ENCODE measurements around the gene NOBOX.
"Not testable (repeated sequence)": the region's sequence is repeated elsewhere in the genome, so short reads cannot be mapped to it uniquely, and the experiment has no call there.

Gene NOBOX

DNA sequence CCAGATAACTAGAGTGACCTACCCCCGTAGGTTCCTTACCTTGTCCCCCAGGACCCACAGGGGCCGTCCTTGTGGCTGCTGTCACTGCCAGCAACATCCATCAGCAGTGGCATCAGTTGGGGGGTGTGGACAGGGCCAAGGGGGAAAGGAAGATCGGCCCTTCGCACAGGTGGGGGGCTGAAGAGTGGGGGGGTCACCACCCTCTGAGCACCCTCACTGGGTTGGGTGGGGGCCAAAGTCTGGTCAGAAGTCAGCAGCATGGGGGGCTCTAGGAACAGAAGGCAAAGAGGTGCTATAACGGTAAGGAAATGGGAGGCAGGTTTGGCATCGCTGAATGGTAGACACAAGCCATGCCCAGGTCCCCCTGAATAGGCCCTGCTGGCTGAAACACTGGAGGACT, 4.6 kb downstream of the NOBOX start:
- H3K4me3 ChIP-seq (ENCODE audit: low read length), result no peak overlapping the region

DNA sequence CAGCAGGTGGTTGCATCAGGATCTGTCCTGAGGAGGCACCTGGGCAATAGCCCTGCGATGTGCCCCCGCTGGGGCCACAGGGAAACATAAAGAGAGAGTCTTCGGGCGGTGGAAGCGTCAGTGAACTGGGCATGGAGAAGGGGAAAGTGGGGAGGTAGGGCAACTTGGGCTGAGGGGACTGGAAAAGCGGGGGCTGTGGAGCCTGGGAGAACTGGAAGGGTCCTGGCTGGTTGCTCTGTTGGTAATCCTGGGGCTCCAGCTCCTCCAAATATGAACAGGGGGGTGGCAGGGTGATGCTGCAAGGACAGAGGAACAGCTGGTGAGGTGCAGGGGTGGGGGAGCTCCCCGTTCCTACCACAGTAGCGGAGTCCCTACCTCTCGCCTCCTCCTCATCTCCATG, 5.2 kb downstream of the NOBOX start:
- DNase-seq (ENCODE audit: low read depth, low spot score), result no peak

More for the DNA sequence above, 4.6 kb downstream of the NOBOX start:
- DNase-seq (ENCODE audit: low read depth, low spot score), result no peak

GRCh38 chr7:144397086-144397485, 6.4 kb downstream of the NOBOX start:
- DNase-seq (ENCODE audit: low read depth, low spot score), result no peak

More for the DNA sequence above, 5.2 kb downstream of the NOBOX start:
- no peak overlapping the region for H3K4me3 ChIP-seq (ENCODE audit: low read length)

GRCh38 chr7:144391823-144392255, 11.7 kb downstream of the NOBOX start:
- DNase-seq (ENCODE audit: low read depth, low spot score), result peak; percentile 41
- no peak overlapping the region for H3K4me3 ChIP-seq (ENCODE audit: low read length)

More at GRCh38 chr7:144397086-144397485, 6.4 kb downstream of the NOBOX start:
- H3K4me3 ChIP-seq (ENCODE audit: low read length), result no peak overlapping the region

GRCh38 chr7:144391014-144391413, 12.5 kb downstream of the NOBOX start:
- DNase-seq (ENCODE audit: low read depth, low spot score), result no peak
- no peak overlapping the region for H3K4me3 ChIP-seq (ENCODE audit: low read length)

- no peak overlapping the region for H3K4me3 ChIP-seq (ENCODE audit: low read length)
Observed at GRCh38 chr7:144390481-144390880, 13.0 kb downstream of the NOBOX start.

GRCh38 chr7:144388950-144389349, 14.5 kb downstream of the NOBOX start:
- H3K4me3 ChIP-seq (ENCODE audit: low read length), result no peak overlapping the region
- no peak for DNase-seq (ENCODE audit: low read depth, low spot score)

More at GRCh38 chr7:144390481-144390880, 13.0 kb downstream of the NOBOX start:
- DNase-seq (ENCODE audit: low read depth, low spot score), result no peak

- H3K4me3 ChIP-seq (ENCODE audit: low read length), result no peak overlapping the region
- DNase-seq (ENCODE audit: low read depth, low spot score), result no peak
Observed at GRCh38 chr7:144386741-144387140, 16.8 kb downstream of the NOBOX start.

DNA sequence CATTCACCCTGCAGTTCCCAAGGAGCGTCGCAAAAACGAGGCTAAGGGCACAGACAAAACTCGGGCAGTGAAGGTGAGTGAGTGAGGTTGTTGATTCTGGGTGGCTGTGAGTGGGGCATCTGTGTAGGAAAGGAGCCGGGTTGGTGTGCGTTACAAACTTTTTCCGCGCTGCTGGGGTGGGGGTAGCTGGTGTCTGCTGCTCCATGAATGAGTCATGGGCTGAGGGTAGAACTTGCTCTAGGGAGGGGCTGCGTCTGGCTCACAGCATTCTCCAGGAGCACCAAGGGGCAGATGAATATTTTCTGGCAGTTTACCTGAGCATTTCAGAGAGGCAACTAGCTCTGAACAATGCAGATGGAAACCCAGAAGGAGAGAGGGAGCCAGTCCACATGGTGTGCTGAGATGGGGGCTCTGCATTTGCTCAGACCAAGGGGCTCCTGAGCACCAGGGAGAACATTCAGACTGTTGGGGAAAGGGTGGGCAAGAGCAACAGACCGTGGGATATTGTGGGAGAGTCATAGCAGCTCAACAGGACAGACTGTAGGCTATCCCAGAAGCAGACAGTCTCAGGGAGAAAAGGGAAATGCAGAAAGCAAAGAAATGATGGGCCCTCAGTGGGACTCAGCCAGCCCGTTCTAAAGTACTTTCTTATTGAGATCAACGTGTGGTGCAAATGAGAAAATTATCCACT, 18.8 kb downstream of the NOBOX start:
- H3K4me3 ChIP-seq (ENCODE audit: low read length), result no peak overlapping the region
- DNase-seq (ENCODE audit: low read depth, low spot score), result no peak

GRCh38 chr7:144384071-144384470, 19.4 kb downstream of the NOBOX start:
- no peak for DNase-seq (ENCODE audit: low read depth, low spot score)
- no peak overlapping the region for H3K4me3 ChIP-seq (ENCODE audit: low read length)

DNA sequence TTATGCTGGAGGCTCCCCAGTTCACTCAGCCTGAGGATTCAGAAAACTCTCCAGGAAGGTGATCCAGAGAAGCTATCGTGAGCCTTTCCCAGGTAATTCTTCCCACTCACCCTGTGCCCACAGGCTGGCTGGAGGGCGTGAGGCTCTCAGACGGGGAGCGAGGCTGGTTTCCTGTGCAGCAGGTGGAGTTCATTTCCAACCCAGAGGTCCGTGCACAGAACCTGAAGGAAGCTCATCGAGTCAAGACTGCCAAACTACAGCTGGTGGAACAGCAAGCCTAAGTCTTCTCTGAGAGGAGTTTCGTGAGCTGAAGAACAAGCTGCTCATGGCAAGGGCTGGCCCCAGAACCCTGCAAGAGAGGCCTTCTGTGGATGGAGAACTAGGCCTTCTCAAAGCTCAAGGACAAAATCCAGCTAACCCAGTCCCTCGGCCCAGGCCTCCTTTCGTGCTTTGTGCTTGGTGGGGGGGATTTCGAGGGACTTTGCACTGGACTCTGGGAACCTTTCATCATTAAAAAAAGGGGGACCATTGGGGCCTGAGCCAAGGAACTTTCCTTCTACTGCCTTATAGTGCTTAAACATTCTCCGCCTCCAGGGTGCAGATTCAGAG, 23.6 kb downstream of the NOBOX start:
- H3K4me3 ChIP-seq (ENCODE audit: low read length), result no peak overlapping the region
- DNase-seq (ENCODE audit: low read depth, low spot score), result no peak

GRCh38 chr7:144378651-144379050, 24.8 kb downstream of the NOBOX start:
- no peak overlapping the region for H3K4me3 ChIP-seq (ENCODE audit: low read length)
- no peak for DNase-seq (ENCODE audit: low read depth, low spot score)

DNA sequence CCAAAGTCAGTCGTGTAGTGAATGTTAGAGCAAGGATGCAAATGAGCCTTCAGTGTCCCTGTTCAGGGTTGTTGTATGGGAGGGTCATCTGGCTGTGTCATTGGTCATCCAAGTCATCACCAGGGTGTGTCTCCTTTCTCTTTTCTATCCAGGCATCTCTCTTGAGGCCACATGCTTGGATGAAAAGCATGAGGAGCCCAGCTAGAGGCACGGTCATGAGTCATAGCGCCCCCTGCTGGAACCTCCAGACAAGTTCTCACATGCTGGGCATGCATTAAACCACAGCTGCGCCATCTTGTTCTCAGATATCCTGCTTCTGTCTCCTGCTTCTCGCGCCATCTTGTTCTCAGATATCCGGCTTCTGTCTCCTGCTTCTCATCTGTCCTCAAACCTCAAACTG, 34.3 kb downstream of the NOBOX start:
- DNase-seq (ENCODE audit: low read depth, low spot score); H3K4me3 ChIP-seq (ENCODE audit: low read length): not testable (repeated sequence)

- DNase-seq (ENCODE audit: low read depth, low spot score); H3K4me3 ChIP-seq (ENCODE audit: low read length): not testable (repeated sequence)
Observed at GRCh38 chr7:144367250-144367649, 36.2 kb downstream of the NOBOX start.

GRCh38 chr7:144365523-144365922, 38.0 kb downstream of the NOBOX start:
- not testable (repeated sequence) for H3K4me3 ChIP-seq (ENCODE audit: low read length); DNase-seq (ENCODE audit: low read depth, low spot score)

DNA sequence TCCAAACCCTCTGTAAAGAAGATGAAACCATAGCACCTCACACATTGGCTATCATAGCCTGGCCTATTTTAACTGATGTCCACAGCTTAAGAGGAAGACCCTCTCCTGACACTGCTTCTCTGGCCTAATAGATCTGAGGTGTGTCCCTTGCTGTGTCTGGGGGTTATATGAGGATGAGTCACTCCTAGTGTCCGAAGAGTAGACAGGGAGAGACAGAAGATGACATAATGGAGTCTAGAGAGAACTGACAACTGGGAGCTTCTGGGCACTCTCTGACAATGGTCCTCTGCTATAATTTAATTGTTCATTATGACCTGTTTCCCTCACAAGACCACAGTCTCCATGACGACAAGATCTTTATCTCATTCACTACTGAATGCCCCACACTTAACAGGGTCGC, 41.4 kb downstream of the NOBOX start:
- not testable (repeated sequence) for DNase-seq (ENCODE audit: low read depth, low spot score); H3K4me3 ChIP-seq (ENCODE audit: low read length)

- H3K4me3 ChIP-seq (ENCODE audit: low read length); DNase-seq (ENCODE audit: low read depth, low spot score): not testable (repeated sequence)
Observed at GRCh38 chr7:144356860-144357259, 46.6 kb downstream of the NOBOX start.

- not testable (repeated sequence) for DNase-seq (ENCODE audit: low read depth, low spot score)
Observed at GRCh38 chr7:144356185-144356584, 47.3 kb downstream of the NOBOX start.

DNA sequence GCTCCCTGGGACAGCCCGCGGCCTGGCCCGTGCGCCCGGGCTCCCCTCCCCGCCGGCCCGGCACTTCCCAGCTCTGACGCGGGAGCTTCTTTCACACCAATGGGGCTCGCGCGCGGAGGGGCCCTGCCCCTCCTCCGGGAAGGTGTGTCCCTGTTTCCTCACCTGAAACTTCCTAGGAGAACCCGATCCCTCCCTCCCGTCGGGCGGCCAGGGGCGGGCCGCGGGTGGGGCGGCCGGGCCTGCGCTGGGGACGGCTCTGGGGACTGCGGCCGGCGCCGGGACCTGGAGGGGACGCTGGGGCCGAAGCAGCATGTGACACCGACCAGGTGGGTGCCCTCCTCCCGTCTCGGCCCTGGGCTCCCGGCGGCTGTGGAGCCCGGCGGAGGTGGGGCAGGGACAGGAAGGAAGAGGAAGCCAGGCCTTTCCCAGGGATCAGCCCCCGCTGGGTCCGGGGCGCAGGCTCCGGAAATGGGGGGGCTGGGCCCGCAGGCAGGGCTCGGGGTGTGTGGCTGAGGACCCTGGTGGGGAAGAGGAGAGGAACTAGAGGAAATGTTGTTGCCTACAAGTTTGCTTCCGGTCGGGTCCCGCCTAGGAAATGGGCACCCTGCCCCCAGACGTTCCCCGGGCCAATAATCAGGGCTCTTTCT, 48.2 kb downstream of the NOBOX start, which contains the start of gene ARHGEF5:
ARHGEF5 (plus strand) TSS at position 227 of the 647 bp plus-strand sequence. CDS start 7,268 bp downstream, outside the sequence.
- not testable (repeated sequence) for DNase-seq (ENCODE audit: low read depth, low spot score); H3K4me3 ChIP-seq (ENCODE audit: low read length)

More at GRCh38 chr7:144356185-144356584, 47.3 kb downstream of the NOBOX start:
- not testable (repeated sequence) for H3K4me3 ChIP-seq (ENCODE audit: low read length)

GRCh38 chr7:144351667-144352066, 51.8 kb downstream of the NOBOX start:
- not testable (repeated sequence) for DNase-seq (ENCODE audit: low read depth, low spot score); H3K4me3 ChIP-seq (ENCODE audit: low read length)
